ENCODE data around the gene P2RX5.
"Not testable (repeated sequence)": the region's sequence is repeated elsewhere in the genome, so short reads cannot be mapped to it uniquely, and the experiment has no call there.

Gene P2RX5

DNA sequence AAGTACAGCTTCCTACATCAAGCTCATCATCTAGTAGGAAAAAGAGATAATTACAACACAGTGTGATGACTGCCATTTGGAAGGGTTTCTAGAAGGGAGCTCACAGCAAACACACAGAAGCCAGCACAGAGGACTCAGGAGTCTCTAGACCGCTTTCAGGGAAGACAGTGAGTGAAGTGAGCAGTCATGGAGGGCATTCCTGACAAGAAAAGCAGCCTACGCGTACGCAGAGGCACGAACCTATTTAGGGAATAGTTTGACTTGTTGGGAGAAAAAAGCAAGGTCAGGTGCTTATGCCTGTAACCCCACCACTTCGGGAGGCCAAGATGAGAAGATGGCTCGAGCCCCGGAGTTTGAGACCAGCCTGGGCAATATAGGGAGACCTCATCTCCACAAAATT lies 19.3 kb upstream of the P2RX5 start:
- Histone ChIP-seq H3K4me3 (ENCODE audit: control insufficient read depth in 1 of 7, extremely low read depth in 1 of 7, insufficient read depth in 4 of 7, low read depth in 2 of 7, low read length in 6 of 7) (no peak overlapping the region), H3K4me1 (ENCODE audit: control extremely low read depth in 1 of 4, control insufficient read depth in 4 of 4, insufficient read depth in 4 of 4, low read length in 3 of 4) (peaks cover 5 to 39% (median 11%) of the 10 kb centered on the region in 4 experiments), H3K27me3 (replicated peaks in 2 of 5; ENCODE audit: control insufficient read depth in 4 of 5, insufficient read depth in 5 of 5, low read length in 4 of 5) (no peaks in the 10 kb centered on the region), H3K36me3 (ENCODE audit: control insufficient read depth in 4 of 4, insufficient read depth in 4 of 4, low read length in 3 of 4) (peaks cover 11 to 47% (median 31%) of the 10 kb centered on the region in 4 experiments), H3K27ac (ENCODE audit: insufficient read depth in 1 of 2, low read depth in 1 of 2, low read length in 2 of 2, poor library complexity in 1 of 2, severe bottlenecking in 2 of 2) (no peak overlapping the region), H3K9me3 (ENCODE audit: control extremely low read depth in 1 of 5, control insufficient read depth in 4 of 5, insufficient read depth in 2 of 5, low read depth in 1 of 5, low read length in 4 of 5) (no peaks in the 10 kb centered on the region)
- POLR2A ChIA-PET: no interaction called here
- no peak for DNase-seq
- WGBS (ENCODE audit: insufficient coverage): 95% methylated on average over 5 of the region's 8 CpGs
- CTCF ChIA-PET: interaction anchor here (1.0 to 1.4 kb wide), 2 partner anchors 11 to 33 kb away, joined by 3 read pairs; no protein-coding TSS in a partner anchor

GRCh38 chr17:3712811-3713463 lies 17.0 kb upstream of the P2RX5 start:
- peaks cover 11 to 38% (median 27%) of the 10 kb centered on the region in 4 experiments for H3K36me3 ChIP-seq (ENCODE audit: control insufficient read depth in 4 of 4, insufficient read depth in 4 of 4, low read length in 3 of 4)
- POLR2A ChIA-PET: interaction anchor here (1.4 kb wide), 1 partner anchor 10 kb away, joined by 4 read pairs; no protein-coding TSS in a partner anchor
- WGBS (ENCODE audit: insufficient coverage): 40% methylated on average over 6 of the region's 13 CpGs
- DNase-seq: peak; percentile 43 to 87 (median 72)
- H3K4me3 ChIP-seq (ENCODE audit: control insufficient read depth in 1 of 7, extremely low read depth in 1 of 7, insufficient read depth in 4 of 7, low read depth in 2 of 7, low read length in 6 of 7): no peak overlapping the region
- H3K4me1 ChIP-seq (ENCODE audit: control extremely low read depth in 1 of 4, control insufficient read depth in 4 of 4, insufficient read depth in 4 of 4, low read length in 3 of 4): peaks cover 0 to 27% (median 2%) of the 10 kb centered on the region in 4 experiments
- H3K9me3 ChIP-seq (ENCODE audit: control extremely low read depth in 1 of 5, control insufficient read depth in 4 of 5, insufficient read depth in 2 of 5, low read depth in 1 of 5, low read length in 4 of 5): no peaks in the 10 kb centered on the region
- no peaks in the 10 kb centered on the region for H3K27me3 ChIP-seq (replicated peaks in 2 of 5; ENCODE audit: control insufficient read depth in 4 of 5, insufficient read depth in 5 of 5, low read length in 4 of 5)
- peak overlapping the region; percentile 58 to 74 for H3K27ac ChIP-seq (ENCODE audit: insufficient read depth in 1 of 2, low read depth in 1 of 2, low read length in 2 of 2, poor library complexity in 1 of 2, severe bottlenecking in 2 of 2)
- CTCF ChIA-PET: interaction anchor here (1.6 to 2.3 kb wide), 2 partner anchors 10 to 11 kb away, joined by 8 to 11 read pairs; partner anchors contain the start of gene HASPIN

- Histone ChIP-seq H3K27ac (ENCODE audit: insufficient read depth in 1 of 2, low read depth in 1 of 2, low read length in 2 of 2, poor library complexity in 1 of 2, severe bottlenecking in 2 of 2) (no peak overlapping the region), H3K9me3 (ENCODE audit: control extremely low read depth in 1 of 5, control insufficient read depth in 4 of 5, insufficient read depth in 2 of 5, low read depth in 1 of 5, low read length in 4 of 5) (no peaks in the 10 kb centered on the region), H3K4me3 (ENCODE audit: control insufficient read depth in 1 of 7, extremely low read depth in 1 of 7, insufficient read depth in 4 of 7, low read depth in 2 of 7, low read length in 6 of 7) (no peak overlapping the region), H3K4me1 (ENCODE audit: control extremely low read depth in 1 of 4, control insufficient read depth in 4 of 4, insufficient read depth in 4 of 4, low read length in 3 of 4) (peaks cover 0 to 27% (median 2%) of the 10 kb centered on the region in 4 experiments), H3K27me3 (replicated peaks in 2 of 5; ENCODE audit: control insufficient read depth in 4 of 5, insufficient read depth in 5 of 5, low read length in 4 of 5) (no peaks in the 10 kb centered on the region), H3K36me3 (ENCODE audit: control insufficient read depth in 4 of 4, insufficient read depth in 4 of 4, low read length in 3 of 4) (peaks cover 3 to 20% (median 14%) of the 10 kb centered on the region in 4 experiments)
- ChIA-PET CTCF (interaction anchor here (0.9 kb wide), 1 partner anchor 116 kb away, joined by 3 read pairs; no protein-coding TSS in a partner anchor), POLR2A (interaction anchor here (0.6 kb wide), 1 partner anchor 1075 kb away, joined by 5 read pairs; no protein-coding TSS in a partner anchor)
- 25% methylated on average over 2 of the region's 5 CpGs for WGBS (ENCODE audit: insufficient coverage)
- peak; percentile 78 to 96 (median 94) for DNase-seq
These were observed 15.0 kb upstream of the P2RX5 start for GRCh38 chr17:3710951-3711383.

GRCh38 chr17:3708366-3708765 lies 12.4 kb upstream of the P2RX5 start:
- Histone ChIP-seq H3K27me3 (replicated peaks in 2 of 5; ENCODE audit: control insufficient read depth in 4 of 5, insufficient read depth in 5 of 5, low read length in 4 of 5) (no peaks in the 10 kb centered on the region), H3K27ac (ENCODE audit: insufficient read depth in 1 of 2, low read depth in 1 of 2, low read length in 2 of 2, poor library complexity in 1 of 2, severe bottlenecking in 2 of 2) (no peak overlapping the region), H3K9me3 (ENCODE audit: control extremely low read depth in 1 of 5, control insufficient read depth in 4 of 5, insufficient read depth in 2 of 5, low read depth in 1 of 5, low read length in 4 of 5) (no peaks in the 10 kb centered on the region), H3K4me3 (ENCODE audit: control insufficient read depth in 1 of 7, extremely low read depth in 1 of 7, insufficient read depth in 4 of 7, low read depth in 2 of 7, low read length in 6 of 7) (no peak overlapping the region), H3K4me1 (ENCODE audit: control extremely low read depth in 1 of 4, control insufficient read depth in 4 of 4, insufficient read depth in 4 of 4, low read length in 3 of 4) (peaks cover 0 to 30% (median 2%) of the 10 kb centered on the region in 4 experiments), H3K36me3 (ENCODE audit: control insufficient read depth in 4 of 4, insufficient read depth in 4 of 4, low read length in 3 of 4) (peaks cover 0 to 5% (median under 1%) of the 10 kb centered on the region in 4 experiments)
- no peak for DNase-seq
- ChIA-PET CTCF (interaction anchor here (1.0 kb wide), 1 partner anchor 118 kb away, joined by 3 read pairs; no protein-coding TSS in a partner anchor), POLR2A (no interaction called here)
- WGBS (ENCODE audit: insufficient coverage): 95% methylated on average over 3 of the region's 3 CpGs

GRCh38 chr17:3705718-3705984 lies 9.7 kb upstream of the P2RX5 start:
- H3K27ac ChIP-seq (ENCODE audit: insufficient read depth in 1 of 2, low read depth in 1 of 2, low read length in 2 of 2, poor library complexity in 1 of 2, severe bottlenecking in 2 of 2); H3K4me1 ChIP-seq (ENCODE audit: control extremely low read depth in 1 of 4, control insufficient read depth in 4 of 4, insufficient read depth in 4 of 4, low read length in 3 of 4); H3K9me3 ChIP-seq (ENCODE audit: control extremely low read depth in 1 of 5, control insufficient read depth in 4 of 5, insufficient read depth in 2 of 5, low read depth in 1 of 5, low read length in 4 of 5); CTCF ChIA-PET; H3K36me3 ChIP-seq (ENCODE audit: control insufficient read depth in 4 of 4, insufficient read depth in 4 of 4, low read length in 3 of 4); POLR2A ChIA-PET; H3K27me3 ChIP-seq (replicated peaks in 2 of 5; ENCODE audit: control insufficient read depth in 4 of 5, insufficient read depth in 5 of 5, low read length in 4 of 5); DNase-seq; H3K4me3 ChIP-seq (ENCODE audit: control insufficient read depth in 1 of 7, extremely low read depth in 1 of 7, insufficient read depth in 4 of 7, low read depth in 2 of 7, low read length in 6 of 7): not testable (repeated sequence)
- WGBS (ENCODE audit: insufficient coverage): no CpG with 5 or more reads among the region's 1 CpG

- CTCF ChIA-PET: no interaction called here
- H3K27me3 ChIP-seq (replicated peaks in 2 of 5; ENCODE audit: control insufficient read depth in 4 of 5, insufficient read depth in 5 of 5, low read length in 4 of 5): no peaks in the 10 kb centered on the region
- POLR2A ChIA-PET: no interaction called here
- no peaks in the 10 kb centered on the region for H3K9me3 ChIP-seq (ENCODE audit: control extremely low read depth in 1 of 5, control insufficient read depth in 4 of 5, insufficient read depth in 2 of 5, low read depth in 1 of 5, low read length in 4 of 5)
- no peak overlapping the region for H3K27ac ChIP-seq (ENCODE audit: insufficient read depth in 1 of 2, low read depth in 1 of 2, low read length in 2 of 2, poor library complexity in 1 of 2, severe bottlenecking in 2 of 2)
- DNase-seq: no peak
- peaks cover 0 to 4% (median 0%) of the 10 kb centered on the region in 4 experiments for H3K36me3 ChIP-seq (ENCODE audit: control insufficient read depth in 4 of 4, insufficient read depth in 4 of 4, low read length in 3 of 4)
- H3K4me1 ChIP-seq (ENCODE audit: control extremely low read depth in 1 of 4, control insufficient read depth in 4 of 4, insufficient read depth in 4 of 4, low read length in 3 of 4): peaks cover 0 to 3% (median 0%) of the 10 kb centered on the region in 4 experiments
- H3K4me3 ChIP-seq (ENCODE audit: control insufficient read depth in 1 of 7, extremely low read depth in 1 of 7, insufficient read depth in 4 of 7, low read depth in 2 of 7, low read length in 6 of 7): no peak overlapping the region
- WGBS (ENCODE audit: insufficient coverage): 96% methylated on average over 11 of the region's 20 CpGs
These were observed 9.2 kb upstream of the P2RX5 start for GRCh38 chr17:3704931-3705717.

GRCh38 chr17:3702041-3702539 lies 6.1 kb upstream of the P2RX5 start:
- WGBS (ENCODE audit: insufficient coverage): 97% methylated on average over 7 of the region's 7 CpGs
- POLR2A ChIA-PET: not testable (repeated sequence)
- CTCF ChIA-PET: interaction anchor here (0.7 to 2.8 kb wide), 3 partner anchors 11 to 24 kb away, joined by 3 to 8 read pairs (median 5); no protein-coding TSS in a partner anchor

More at GRCh38 chr17:3702041-3702539, 6.1 kb upstream of the P2RX5 start:
- H3K4me3 ChIP-seq (ENCODE audit: control insufficient read depth in 1 of 7, extremely low read depth in 1 of 7, insufficient read depth in 4 of 7, low read depth in 2 of 7, low read length in 6 of 7); DNase-seq; H3K36me3 ChIP-seq (ENCODE audit: control insufficient read depth in 4 of 4, insufficient read depth in 4 of 4, low read length in 3 of 4); H3K9me3 ChIP-seq (ENCODE audit: control extremely low read depth in 1 of 5, control insufficient read depth in 4 of 5, insufficient read depth in 2 of 5, low read depth in 1 of 5, low read length in 4 of 5); H3K27me3 ChIP-seq (replicated peaks in 2 of 5; ENCODE audit: control insufficient read depth in 4 of 5, insufficient read depth in 5 of 5, low read length in 4 of 5); H3K4me1 ChIP-seq (ENCODE audit: control extremely low read depth in 1 of 4, control insufficient read depth in 4 of 4, insufficient read depth in 4 of 4, low read length in 3 of 4); H3K27ac ChIP-seq (ENCODE audit: insufficient read depth in 1 of 2, low read depth in 1 of 2, low read length in 2 of 2, poor library complexity in 1 of 2, severe bottlenecking in 2 of 2): not testable (repeated sequence)

Data from common myeloid progenitor, CD34-positive (primary cell).